HTR-8/SVneo (cell line): ENCODE measurements around the gene DZIP1.
"Not testable (repeated sequence)": the region's sequence is repeated elsewhere in the genome, so short reads cannot be mapped to it uniquely, and the experiment has no call there.

Experiments
- DNase-seq: peaks from one replicate; pipeline ENCODE4 v3.0.0; 2011; ENCODE audit warnings: low spot score, mixed read lengths; ENCODE audit not compliant: insufficient read length
- FAIRE-seq: peaks from 2 replicates; lab custom pipeline; 2011; peaks lifted over from hg19 to GRCh38; lab: Jason Lieb, UNC

Gene DZIP1

DNA sequence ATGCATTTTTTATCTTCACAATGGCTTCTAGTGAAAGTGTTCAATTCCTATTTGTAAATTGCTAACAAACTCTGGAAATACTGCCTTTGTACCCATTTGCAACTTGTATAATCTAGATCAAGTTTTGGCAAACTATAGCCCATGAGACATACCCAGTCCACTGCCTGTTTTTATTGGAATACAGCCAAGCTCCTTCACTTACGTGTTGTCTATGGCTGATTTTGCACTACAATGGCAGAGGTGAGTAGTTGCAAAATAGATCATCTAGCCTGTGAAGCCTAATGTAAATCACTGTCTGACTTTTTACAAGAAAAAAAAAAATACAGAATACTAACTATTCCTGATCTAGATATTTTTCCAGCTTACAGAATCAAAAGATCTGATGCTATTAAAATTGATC is 37.1 kb downstream of the DZIP1 start:
- no peak for FAIRE-seq
- DNase-seq, result no peak

DNA sequence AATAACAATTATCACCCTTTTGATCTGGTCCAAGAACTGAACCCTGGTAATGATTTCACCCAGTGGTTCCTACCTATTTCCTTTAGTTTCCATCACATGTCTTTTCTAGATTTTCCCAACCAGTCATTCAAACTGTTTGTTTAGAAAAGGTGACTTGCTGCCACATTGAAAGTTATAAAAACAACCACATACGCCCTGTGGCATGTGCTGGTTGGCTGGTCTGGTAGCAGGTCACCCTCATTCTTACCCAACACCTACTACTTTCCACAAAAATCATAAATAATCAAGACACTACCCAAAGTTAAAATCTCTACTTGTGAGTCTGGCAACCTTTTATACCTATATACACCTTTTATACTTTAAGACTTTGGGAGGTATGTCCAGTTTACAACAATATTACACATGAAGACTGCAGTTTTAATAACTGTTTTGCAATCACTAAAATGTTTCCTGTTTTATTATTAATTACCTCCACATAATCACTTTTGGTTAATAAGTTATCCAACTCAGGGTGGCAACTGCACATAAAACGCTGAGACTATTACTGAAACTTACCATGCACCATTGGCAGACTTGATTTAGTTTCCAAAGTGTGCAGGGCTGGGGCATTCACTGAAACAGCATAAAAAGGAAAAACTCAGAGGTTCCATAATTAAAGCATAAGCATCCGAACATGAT is 38.9 kb downstream of the DZIP1 start:
- FAIRE-seq (no peak), DNase-seq (no peak)

DNA sequence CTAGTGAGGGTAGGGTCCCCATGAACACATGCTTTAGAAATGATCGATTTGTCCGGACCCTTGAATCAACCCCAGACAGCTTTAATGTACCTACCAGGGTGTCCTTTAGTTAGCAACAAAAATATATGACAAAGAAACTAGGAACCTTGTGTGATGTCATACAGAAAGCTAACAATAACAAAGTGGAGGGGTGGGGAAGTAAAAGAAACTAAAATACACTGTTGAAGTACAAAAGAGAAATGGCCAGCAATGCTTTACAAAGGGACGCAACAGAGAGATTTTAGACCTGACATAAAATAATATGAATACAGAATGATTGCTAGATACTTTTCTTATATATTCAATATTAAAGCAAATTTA is 40.0 kb downstream of the DZIP1 start:
- no peak for FAIRE-seq
- no peak for DNase-seq

DNA sequence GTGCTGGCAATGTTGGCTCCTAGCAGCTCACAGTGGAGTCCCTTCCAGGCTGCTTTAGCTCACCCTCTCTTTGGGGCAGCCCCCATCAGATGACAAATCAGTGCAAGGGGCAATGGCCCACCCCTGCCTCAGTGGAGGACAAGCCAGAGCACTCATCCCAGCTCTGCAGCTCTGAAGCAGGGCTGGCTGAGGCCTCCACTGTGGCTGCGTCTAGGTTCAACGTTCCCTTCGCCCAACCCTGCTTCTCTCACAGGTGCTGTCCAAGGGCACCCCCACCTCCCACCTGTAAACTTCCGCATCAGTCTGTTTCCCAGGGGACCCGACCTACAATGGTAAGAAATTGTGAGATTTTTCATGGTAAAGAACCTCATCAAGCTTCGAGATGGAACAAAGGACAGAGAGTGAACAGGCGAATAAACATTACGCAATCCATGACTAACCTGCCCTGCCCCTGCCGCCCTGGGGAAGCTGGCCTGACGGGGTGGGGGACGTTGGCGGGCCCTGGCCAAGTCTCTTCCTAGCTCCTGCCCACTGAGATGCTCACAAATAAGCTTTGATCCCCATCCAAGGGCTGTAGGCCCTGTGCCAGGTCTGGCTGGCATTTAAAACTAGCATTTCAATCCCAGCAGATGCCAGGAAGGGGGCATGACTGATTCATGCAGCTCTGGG is 40.5 kb downstream of the DZIP1 start:
- FAIRE-seq, result no peak
- no peak for DNase-seq

DNA sequence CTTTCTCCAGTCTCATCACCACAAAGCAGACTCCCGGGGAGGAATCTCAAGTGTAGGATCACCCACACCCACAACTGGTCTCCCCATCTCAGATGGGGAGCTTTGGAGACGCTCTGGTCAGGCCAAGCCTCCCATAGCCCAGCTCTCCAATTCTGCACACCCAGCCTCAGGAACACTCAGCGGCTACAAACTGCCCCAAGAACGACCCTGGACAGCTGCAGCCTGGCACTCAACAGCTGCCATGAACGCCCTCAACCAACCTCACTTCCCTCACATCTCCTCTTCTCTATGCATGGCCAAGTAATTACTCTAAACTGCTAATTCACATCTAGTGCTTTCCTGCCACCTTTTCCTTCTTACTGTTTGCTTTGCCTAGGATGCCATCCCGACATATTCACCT is 42.6 kb downstream of the DZIP1 start:
- FAIRE-seq, result no peak
- no peak for DNase-seq

DNA sequence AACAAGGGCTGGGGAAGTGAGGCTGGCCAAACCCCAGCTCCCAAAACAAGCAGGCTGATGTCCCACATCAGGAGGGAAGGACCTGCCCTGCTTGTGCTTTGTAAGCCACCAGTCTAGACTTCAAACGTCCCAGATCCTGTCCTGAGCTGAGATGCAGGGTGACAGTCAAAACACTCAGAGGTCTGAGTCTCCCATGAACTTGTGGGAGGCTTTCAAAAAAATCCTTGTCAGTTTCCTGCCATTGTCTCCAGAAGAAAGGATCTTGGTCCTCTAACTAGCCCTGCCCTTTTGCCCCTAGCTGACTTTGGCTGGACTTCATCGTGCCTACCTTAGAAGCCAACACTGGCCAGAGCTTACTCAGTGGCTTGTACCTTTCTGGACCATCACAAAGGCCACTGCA is 43.3 kb downstream of the DZIP1 start:
- FAIRE-seq (no peak), DNase-seq (no peak)

DNA sequence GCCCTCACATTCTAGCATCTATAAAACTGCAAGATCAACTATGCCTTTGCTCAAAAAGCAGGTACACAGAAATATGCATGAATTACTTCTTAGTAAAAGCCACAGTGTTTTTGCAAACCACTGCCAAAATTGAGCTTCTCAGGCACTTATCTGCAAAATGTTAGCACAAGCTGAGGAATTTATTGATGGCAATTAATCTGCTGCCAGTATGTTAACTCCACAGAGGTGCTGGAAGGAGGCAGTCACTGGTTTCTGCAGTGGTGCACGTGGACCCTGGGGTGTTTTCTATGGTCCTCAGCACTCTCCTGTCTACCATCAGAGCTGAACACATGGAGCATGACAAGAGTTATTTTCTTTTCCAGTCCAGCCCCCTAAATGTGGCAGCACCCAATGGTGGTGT is 47.8 kb downstream of the DZIP1 start:
- DNase-seq, result no peak
- no peak for FAIRE-seq

DNA sequence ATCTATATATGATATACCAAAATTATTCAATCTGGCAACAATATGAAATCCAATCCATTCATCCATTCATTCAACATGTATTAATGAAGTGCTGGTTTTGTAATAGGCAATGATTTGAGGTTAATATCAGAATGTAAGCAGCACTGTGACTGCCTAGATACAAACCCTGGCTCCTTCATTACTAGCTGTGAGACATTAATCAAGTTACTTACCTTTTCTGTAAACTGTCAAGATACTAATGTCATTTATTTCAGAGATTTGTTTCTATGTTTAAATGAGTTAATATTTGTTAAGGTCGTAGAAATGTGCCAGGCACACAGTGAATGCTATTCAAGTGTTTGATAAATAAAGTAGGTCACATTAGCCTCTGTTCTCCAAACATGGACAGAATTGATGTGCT is 51.0 kb downstream of the DZIP1 start:
- no peak for DNase-seq

DNA sequence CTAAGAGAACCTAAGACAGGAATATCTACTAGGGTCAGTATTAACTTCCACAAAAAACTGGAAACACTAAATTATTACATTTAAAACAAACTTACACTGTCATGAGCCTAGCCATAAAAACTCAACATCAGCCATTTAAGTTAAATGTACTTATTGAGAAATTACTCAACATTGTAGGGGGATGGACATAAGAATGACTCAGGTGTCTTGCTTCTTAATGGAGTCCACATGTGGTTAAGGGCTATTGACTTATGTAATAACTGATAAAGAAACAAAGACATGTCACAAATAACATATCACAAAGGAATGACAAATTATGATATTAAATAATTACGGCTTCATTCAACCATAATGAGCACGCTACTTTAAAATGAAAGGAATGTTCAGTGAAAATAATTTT is 55.8 kb downstream of the DZIP1 start:
- DNase-seq, result no peak
- no peak for FAIRE-seq

More for the DNA sequence above, 51.0 kb downstream of the DZIP1 start:
- FAIRE-seq, result no peak

DNA sequence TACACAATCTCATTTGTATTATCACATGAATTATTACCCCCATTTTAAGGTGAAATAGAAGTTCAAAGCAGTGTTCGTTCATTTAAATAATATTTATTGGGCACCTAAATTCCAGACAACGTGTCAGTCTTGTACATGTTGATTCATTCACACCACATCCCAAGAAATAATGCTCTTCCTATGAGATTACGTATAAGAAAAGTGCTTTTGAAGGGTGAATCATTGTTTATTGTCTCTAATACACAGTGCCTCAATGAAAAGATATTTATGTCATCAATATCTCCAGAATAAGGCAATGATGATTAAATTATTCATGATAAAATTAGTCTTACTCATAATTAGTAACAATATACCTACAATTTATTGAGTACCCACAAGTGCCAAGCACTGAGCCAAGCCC is 56.4 kb downstream of the DZIP1 start:
- DNase-seq (no peak), FAIRE-seq (no peak)

DNA sequence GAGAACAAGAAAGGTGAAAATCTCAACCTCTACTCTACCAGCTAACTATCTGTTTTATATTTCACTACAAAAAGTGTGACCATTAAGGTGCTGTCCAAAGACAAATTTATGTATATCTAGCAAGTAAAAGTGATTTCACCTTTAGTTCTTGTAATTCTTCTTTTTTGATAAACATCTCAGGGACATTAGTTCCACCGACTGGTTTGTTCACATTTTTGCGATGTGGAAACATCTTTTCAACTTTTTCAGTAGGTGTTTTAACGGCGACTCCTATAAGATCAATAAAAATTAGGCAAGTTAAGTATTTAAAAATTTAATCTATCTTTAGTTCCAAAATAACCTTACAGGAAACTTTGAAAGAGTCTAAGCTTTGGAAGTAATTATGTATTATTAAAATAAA is 58.6 kb downstream of the DZIP1 start:
- DNase-seq (no peak), FAIRE-seq (no peak)

DNA sequence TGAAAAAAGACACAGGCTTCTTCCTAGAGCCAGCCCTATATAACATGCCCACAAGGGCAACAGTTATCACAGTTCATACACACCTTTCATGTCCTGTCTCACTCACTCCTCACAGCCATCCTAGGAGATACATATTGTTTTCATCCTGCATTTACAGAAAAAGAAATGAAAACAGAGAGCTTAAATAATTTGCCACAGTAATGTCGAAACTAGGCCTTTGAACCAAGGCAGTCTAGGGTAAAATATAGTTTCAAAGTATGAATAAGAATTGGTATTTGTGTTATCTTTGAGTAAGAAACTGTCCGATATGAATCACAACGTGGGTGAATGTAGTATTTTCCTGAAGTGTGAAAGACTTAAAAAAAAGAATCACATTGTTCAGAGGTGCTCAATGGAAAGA is 65.2 kb downstream of the DZIP1 start:
- no peak for FAIRE-seq
- no peak for DNase-seq

DNA sequence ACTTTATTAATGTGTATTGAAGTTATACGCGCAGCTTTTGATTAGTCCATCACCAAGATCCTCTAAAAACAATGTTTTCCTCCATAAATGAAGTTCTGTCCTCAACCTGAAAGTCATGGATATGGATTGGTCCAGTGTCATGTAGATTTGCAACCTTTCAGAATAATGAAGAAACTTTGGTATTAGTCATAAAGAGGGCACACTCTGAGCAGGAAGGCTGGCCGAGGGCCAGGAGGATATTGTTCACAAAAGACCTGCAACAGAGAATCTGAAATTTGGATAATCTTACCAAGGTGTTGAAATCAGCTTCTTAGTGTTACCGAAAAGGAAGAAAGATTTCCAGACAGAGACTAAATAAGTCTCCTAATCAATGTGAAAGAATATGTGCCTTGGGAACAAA is 71.3 kb downstream of the DZIP1 start:
- FAIRE-seq (no peak), DNase-seq (no peak)

DNA sequence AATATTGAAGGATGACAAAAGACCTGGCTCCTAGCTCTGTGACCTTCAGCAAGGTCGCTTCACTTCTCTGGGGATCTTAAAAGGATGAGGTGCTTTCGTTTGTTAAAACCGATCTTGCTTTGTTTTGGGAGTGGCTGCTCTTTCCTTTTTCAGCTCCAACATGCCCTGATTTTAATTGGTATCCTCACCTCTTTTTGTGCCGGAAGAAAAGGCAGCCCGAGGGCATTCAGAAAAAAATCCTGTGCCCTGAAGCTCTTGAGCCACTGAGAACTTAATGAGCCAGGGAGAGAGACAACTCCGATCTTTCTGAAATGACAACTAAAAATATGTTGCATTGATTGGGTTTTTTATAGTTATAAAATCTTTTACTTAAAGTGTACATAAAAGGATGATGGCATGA is 72.6 kb downstream of the DZIP1 start:
- no peak for FAIRE-seq
- DNase-seq, result no peak

DNA sequence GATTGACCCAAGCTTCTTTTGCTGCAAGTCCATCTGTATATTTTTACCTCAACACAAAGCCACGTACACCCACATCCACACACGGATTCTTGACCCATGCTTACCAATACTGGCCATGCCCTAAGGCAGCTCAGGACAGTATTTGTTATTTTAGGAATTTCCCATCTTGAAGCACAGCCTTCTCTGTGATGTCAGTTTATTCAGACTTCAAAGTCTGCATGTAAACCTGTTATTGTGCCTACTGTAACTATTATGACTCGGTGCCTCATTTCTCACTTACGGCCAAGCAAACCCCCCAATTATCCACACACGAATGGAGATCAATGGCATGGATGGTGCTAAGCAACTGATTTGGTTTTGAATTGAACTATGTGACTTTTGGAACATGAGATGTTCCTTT is 74.5 kb downstream of the DZIP1 start:
- FAIRE-seq, result no peak
- no peak for DNase-seq

DNA sequence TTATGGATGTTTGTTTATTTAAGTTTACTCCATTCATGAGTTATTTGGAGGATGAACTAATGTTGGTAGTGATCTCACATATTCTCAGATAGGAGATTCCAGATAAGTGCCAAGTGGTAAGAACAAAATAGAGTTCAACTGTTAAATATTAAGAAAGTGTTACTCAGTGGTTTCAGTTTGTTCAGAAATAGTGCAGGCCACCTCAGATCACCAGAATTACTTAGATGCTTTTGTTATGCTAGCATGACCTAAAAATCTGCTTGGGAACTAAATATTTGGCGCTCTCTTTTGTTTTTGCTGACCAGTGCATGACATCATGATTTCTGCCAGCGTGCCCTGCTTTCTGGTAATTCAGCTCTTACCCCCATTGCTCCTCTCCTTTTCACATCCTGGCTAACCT is 76.4 kb downstream of the DZIP1 start:
- DNase-seq (no peak), FAIRE-seq (no peak)

DNA sequence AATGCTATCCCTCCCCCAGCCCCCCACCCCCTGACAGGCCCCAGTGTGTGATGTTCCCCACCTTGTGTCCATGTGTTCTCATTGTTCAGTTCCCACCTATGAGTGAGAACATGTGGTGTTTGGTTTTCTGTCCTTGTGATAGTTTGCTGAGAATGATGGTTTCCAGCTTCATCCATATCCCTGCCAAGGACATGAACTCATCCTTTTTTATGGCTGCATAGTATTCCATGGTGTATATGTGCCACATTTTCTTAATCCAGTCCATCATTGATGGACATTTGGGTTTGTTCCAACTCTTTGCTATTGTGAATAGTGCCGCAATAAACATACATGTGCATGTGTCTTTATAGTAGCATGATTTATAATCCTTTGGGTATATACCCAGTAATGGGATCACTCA is 78.7 kb downstream of the DZIP1 start:
- FAIRE-seq, DNase-seq: not testable (repeated sequence)

DNA sequence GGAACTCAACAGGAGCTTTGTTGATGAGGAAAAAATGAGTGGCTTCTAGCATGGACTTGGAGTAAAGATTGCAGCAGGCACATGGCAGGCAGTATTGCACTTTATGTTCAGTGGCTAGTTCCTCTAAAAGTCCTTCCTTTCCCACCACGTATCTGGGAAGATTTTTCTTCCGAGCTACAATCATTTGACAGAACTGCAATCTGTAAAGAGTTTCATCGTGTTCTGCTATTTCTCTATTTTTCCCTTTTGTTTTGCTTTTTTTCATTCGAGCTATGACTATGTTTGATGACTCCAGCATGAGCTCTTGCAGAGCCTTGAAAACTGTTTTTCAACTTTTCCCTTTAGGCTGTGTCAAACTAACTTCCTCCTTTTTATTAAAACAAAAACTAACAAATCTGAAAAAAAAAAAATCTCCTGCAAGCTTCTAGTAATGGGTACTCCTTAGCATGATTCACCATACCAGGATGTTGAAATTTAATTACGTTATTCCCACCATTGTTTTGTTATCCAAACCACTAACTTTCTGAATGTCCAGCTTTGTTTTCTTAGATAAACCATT is 79.7 kb downstream of the DZIP1 start:
- DNase-seq (no peak), FAIRE-seq (no peak)

DNA sequence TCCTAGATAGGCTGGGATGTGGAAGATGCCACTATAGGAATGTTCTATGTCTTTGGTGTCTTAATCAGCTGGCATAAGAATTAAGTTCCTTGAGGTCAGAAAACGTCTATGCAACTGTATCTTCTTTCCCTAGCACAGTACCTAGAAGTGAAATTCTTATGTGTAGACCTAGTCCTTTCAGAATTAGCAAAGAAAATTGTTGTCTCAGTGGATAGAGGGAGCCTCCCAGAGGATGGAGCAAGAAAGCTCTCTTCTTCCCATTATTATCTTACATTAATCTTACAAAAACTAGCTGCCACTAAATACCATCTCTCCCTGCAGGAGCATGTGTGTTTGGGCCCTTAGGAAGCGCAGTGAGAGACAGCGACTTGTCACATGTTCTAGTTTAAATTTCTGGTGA is 80.4 kb downstream of the DZIP1 start:
- DNase-seq (no peak), FAIRE-seq (no peak)

DNA sequence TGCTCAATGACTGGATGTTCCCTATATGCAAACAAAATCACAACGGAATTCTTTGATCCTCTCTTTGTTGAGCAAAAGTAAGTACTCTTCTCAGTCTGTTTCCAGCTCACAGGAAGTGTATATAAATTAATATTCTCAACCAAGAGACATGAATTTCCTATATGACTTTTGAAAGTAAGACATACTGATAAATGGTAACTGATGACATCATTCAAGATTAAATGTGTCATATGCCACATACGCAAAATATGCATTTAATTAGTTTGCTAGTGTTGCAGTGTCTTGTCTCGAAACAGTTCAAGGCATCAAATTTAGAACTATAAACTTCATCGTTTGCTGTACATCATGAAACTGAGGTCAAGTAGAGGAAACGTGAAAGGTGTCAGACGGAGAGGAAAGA is 84.1 kb downstream of the DZIP1 start:
- DNase-seq (no peak), FAIRE-seq (no peak)

DNA sequence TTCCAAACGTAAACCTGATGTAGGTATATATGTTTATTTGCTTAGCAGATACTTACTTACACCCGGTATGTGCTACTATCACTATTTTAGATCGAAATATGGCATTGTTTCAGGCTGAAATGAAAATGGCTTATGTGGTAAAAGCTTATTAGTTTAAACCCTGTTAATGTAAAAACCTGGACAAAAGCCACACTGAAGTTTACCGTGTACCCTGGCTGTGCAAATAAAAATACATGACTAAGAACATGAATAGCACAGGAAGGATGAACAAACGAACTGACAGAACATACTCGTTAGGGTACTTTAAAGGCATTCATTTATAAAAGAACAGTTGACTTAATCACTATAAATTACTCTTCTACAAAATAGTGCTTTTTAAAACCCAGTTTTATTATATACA is 85.4 kb downstream of the DZIP1 start:
- FAIRE-seq (no peak), DNase-seq (no peak)

DNA sequence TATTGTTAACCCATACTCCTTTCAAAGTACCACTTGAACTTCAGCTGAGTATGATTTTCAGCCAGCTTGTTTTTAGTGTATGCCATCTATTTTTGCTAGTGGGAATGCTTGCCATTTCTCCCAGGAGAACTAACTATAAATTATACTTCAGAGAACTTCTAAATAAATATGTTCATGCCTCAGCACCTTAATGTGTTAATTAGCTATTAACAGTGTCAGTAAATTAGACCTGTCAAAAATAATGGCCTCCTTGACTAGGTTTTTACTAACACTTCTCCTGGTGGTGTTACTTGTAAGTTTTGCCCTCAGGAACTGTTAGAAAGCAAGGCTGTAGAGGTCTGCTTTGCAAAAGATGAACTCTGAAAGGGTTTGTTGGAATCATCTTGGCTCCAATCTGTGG is 87.5 kb downstream of the DZIP1 start:
- DNase-seq (no peak), FAIRE-seq (no peak)
